ENCODE results near the gene PRCP.

The PRCP gene

GRCh38 chr11:82899186-82899820 is 927 bp downstream of the PRCP start:
- no peak for DNase-seq (ENCODE audit: low read depth)
- H3K4me3 ChIP-seq (ENCODE audit: control insufficient read depth, low read depth, low read length): peak overlapping the region; percentile 87
- TF ChIP-seq CTCF (conservative IDR thresholded peaks at IDR 0.05; ENCODE audit: control insufficient read depth, insufficient read depth, low read depth, low read length): no peak

GRCh38 chr11:82898241-82898640 is 2.0 kb downstream of the PRCP start:
- no peak for DNase-seq (ENCODE audit: low read depth)
- H3K4me3 ChIP-seq (ENCODE audit: control insufficient read depth, low read depth, low read length): no peak overlapping the region
- no peak for TF ChIP-seq CTCF (conservative IDR thresholded peaks at IDR 0.05; ENCODE audit: control insufficient read depth, insufficient read depth, low read depth, low read length)

GRCh38 chr11:82896183-82896582 is 4.0 kb downstream of the PRCP start:
- no peak for DNase-seq (ENCODE audit: low read depth)
- H3K4me3 ChIP-seq (ENCODE audit: control insufficient read depth, low read depth, low read length): no peak overlapping the region
- TF ChIP-seq CTCF (conservative IDR thresholded peaks at IDR 0.05; ENCODE audit: control insufficient read depth, insufficient read depth, low read depth, low read length): no peak

- no peak for TF ChIP-seq CTCF (conservative IDR thresholded peaks at IDR 0.05; ENCODE audit: control insufficient read depth, insufficient read depth, low read depth, low read length)
- H3K4me3 ChIP-seq (ENCODE audit: control insufficient read depth, low read depth, low read length): no peak overlapping the region
- DNase-seq (ENCODE audit: low read depth): no peak
These were observed 4.7 kb downstream of the PRCP start for GRCh38 chr11:82895437-82896091.

GRCh38 chr11:82892611-82893169 is 7.5 kb downstream of the PRCP start:
- no peak for TF ChIP-seq CTCF (conservative IDR thresholded peaks at IDR 0.05; ENCODE audit: control insufficient read depth, insufficient read depth, low read depth, low read length)
- no peak for DNase-seq (ENCODE audit: low read depth)
- no peak overlapping the region for H3K4me3 ChIP-seq (ENCODE audit: control insufficient read depth, low read depth, low read length)

- no peak for TF ChIP-seq CTCF (conservative IDR thresholded peaks at IDR 0.05; ENCODE audit: control insufficient read depth, insufficient read depth, low read depth, low read length)
- no peak for DNase-seq (ENCODE audit: low read depth)
- H3K4me3 ChIP-seq (ENCODE audit: control insufficient read depth, low read depth, low read length): no peak overlapping the region
These were observed 9.3 kb downstream of the PRCP start for GRCh38 chr11:82890936-82891335.

Measured in fibroblast of mammary gland (primary cell).